ENCODE data around the gene PRDM12. TPM values are rescaled to one million over a fixed set of nuclear protein-coding genes. Genes with fewer than 3 reads are reported as not detected.

Gene PRDM12
- total RNA-seq, 1 experiment from 2014 or later, result 0.28 TPM

- CTCF ChIA-PET, result no interaction called here
- H3K36me3 Mint-ChIP-seq (ENCODE audit: insufficient read depth, unreplicated experiment), result no peaks in the 10 kb centered on the region
- H3K27me3 Mint-ChIP-seq (ENCODE audit: insufficient read depth, unreplicated experiment), result peaks cover 24% of the 10 kb centered on the region
- no peak for TF ChIP-seq CTCF (IDR thresholded peaks at IDR 0.05; ENCODE audit: unreplicated experiment)
- H3K4me1 Mint-ChIP-seq (ENCODE audit: insufficient read depth, unreplicated experiment), result no peaks in the 10 kb centered on the region
- intact Hi-C loops (cut with micrococcal nuclease), result no loop called here
- no peak overlapping the region for H3K4me3 Mint-ChIP-seq (ENCODE audit: unreplicated experiment)
- H3K27ac Mint-ChIP-seq (ENCODE audit: low read depth, unreplicated experiment), result no peak overlapping the region
- no peak for DNase-seq (ENCODE audit: unreplicated experiment)
- POLR2A ChIA-PET, result interaction anchor here (0.5 to 0.7 kb wide), 2 partner anchors 63 to 94 kb away, joined by 3 read pairs; no protein-coding TSS in a partner anchor
- H3K9me3 Mint-ChIP-seq (ENCODE audit: unreplicated experiment), result no peaks in the 10 kb centered on the region
- BruUV-seq (replicated peaks), result no TSS peak
Observed at GRCh38 chr9:130651221-130651620, 13.2 kb upstream of the PRDM12 start.

GRCh38 chr9:130651752-130652151 is 12.6 kb upstream of the PRDM12 start:
- POLR2A ChIA-PET, result interaction anchor here (0.5 kb wide), 1 partner anchor 62 kb away, joined by 3 read pairs; no protein-coding TSS in a partner anchor
- no peak for TF ChIP-seq CTCF (IDR thresholded peaks at IDR 0.05; ENCODE audit: unreplicated experiment)
- no peak for DNase-seq (ENCODE audit: unreplicated experiment)
- Mint-ChIP-seq H3K27ac (ENCODE audit: low read depth, unreplicated experiment) (no peak overlapping the region), H3K4me3 (ENCODE audit: unreplicated experiment) (no peak overlapping the region), H3K9me3 (ENCODE audit: unreplicated experiment) (no peaks in the 10 kb centered on the region), H3K4me1 (ENCODE audit: insufficient read depth, unreplicated experiment) (no peaks in the 10 kb centered on the region), H3K27me3 (ENCODE audit: insufficient read depth, unreplicated experiment) (peaks cover 26% of the 10 kb centered on the region), H3K36me3 (ENCODE audit: insufficient read depth, unreplicated experiment) (no peaks in the 10 kb centered on the region)
- intact Hi-C loops (cut with micrococcal nuclease), result no loop called here
- CTCF ChIA-PET, result no interaction called here
- no TSS peak for BruUV-seq (replicated peaks)

- ChIA-PET POLR2A (no interaction called here), CTCF (interaction anchor here (0.5 kb wide), 1 partner anchor 390 kb away, joined by 3 read pairs; no protein-coding TSS in a partner anchor)
- TF ChIP-seq CTCF (IDR thresholded peaks at IDR 0.05; ENCODE audit: unreplicated experiment), result no peak
- no peak for DNase-seq (ENCODE audit: unreplicated experiment)
- Mint-ChIP-seq H3K9me3 (ENCODE audit: unreplicated experiment) (no peaks in the 10 kb centered on the region), H3K4me3 (ENCODE audit: unreplicated experiment) (no peak overlapping the region), H3K4me1 (ENCODE audit: insufficient read depth, unreplicated experiment) (no peaks in the 10 kb centered on the region), H3K27me3 (ENCODE audit: insufficient read depth, unreplicated experiment) (peaks cover 37% of the 10 kb centered on the region), H3K36me3 (ENCODE audit: insufficient read depth, unreplicated experiment) (no peaks in the 10 kb centered on the region), H3K27ac (ENCODE audit: low read depth, unreplicated experiment) (no peak overlapping the region)
- intact Hi-C loops (cut with micrococcal nuclease), result no loop called here
- BruUV-seq (replicated peaks), result no TSS peak
Observed at GRCh38 chr9:130654879-130655278, 9.5 kb upstream of the PRDM12 start.

GRCh38 chr9:130658893-130659698 is 5.3 kb upstream of the PRDM12 start:
- BruUV-seq (replicated peaks), result no TSS peak
- ChIA-PET POLR2A (no interaction called here), CTCF (no interaction called here)
- no peaks in the 10 kb centered on the region for H3K4me1 Mint-ChIP-seq (ENCODE audit: insufficient read depth, unreplicated experiment)
- DNase-seq (ENCODE audit: unreplicated experiment), result no peak
- no peaks in the 10 kb centered on the region for H3K36me3 Mint-ChIP-seq (ENCODE audit: insufficient read depth, unreplicated experiment)
- no peak overlapping the region for H3K27ac Mint-ChIP-seq (ENCODE audit: low read depth, unreplicated experiment)
- H3K9me3 Mint-ChIP-seq (ENCODE audit: unreplicated experiment), result no peaks in the 10 kb centered on the region
- intact Hi-C loops (cut with micrococcal nuclease), result no loop called here
- H3K27me3 Mint-ChIP-seq (ENCODE audit: insufficient read depth, unreplicated experiment), result peaks cover 73% of the 10 kb centered on the region
- no peak for TF ChIP-seq CTCF (IDR thresholded peaks at IDR 0.05; ENCODE audit: unreplicated experiment)
- H3K4me3 Mint-ChIP-seq (ENCODE audit: unreplicated experiment), result no peak overlapping the region
